Neuron (in vitro differentiated cells): Measurements from ENCODE around the gene PYM1.
"Not testable (repeated sequence)": the region's sequence is repeated elsewhere in the genome, so short reads cannot be mapped to it uniquely, and the experiment has no call there.

Experiments used
- H2AFZ ChIP-seq: one replicate; pipeline ENCODE4 v1.6.1; 2013; ENCODE audit warnings: low read depth, mild to moderate bottlenecking, inconsistent platforms, low read length, moderate library complexity
- H3K27me3 ChIP-seq: one replicate; pipeline ENCODE4 v1.6.1; 2013; ENCODE audit warnings: low read length; ENCODE audit not compliant: insufficient read depth
- H3K36me3 ChIP-seq: one replicate; pipeline ENCODE4 v1.6.1; 2013; ENCODE audit warnings: low read length; ENCODE audit not compliant: insufficient read depth
- H3K4me1 ChIP-seq: one replicate; pipeline ENCODE4 v1.6.1; 2013; ENCODE audit warnings: low read length; ENCODE audit not compliant: insufficient read depth
- H3K4me3 ChIP-seq: 2 replicates; pipeline ENCODE4 v1.5.1; 2013; ENCODE audit warnings: mild to moderate bottlenecking, low read length, moderate library complexity
- H3K9me3 ChIP-seq: one replicate; pipeline ENCODE4 v1.6.1; 2013; ENCODE audit warnings: low read length

PYM1 gene

GRCh38 chr12:55866454-55867004 lies 61.2 kb downstream of the PYM1 start:
- H3K4me3 ChIP-seq, H3K36me3 ChIP-seq, H3K9me3 ChIP-seq, H2AFZ ChIP-seq, H3K4me1 ChIP-seq, H3K27me3 ChIP-seq: not testable (repeated sequence)

- H2AFZ ChIP-seq = no peak overlapping the region
- peaks cover 4% of the 10 kb centered on the region for H3K9me3 ChIP-seq
Measured at GRCh38 chr12:55865327-55865726, 62.4 kb downstream of the PYM1 start.

DNA sequence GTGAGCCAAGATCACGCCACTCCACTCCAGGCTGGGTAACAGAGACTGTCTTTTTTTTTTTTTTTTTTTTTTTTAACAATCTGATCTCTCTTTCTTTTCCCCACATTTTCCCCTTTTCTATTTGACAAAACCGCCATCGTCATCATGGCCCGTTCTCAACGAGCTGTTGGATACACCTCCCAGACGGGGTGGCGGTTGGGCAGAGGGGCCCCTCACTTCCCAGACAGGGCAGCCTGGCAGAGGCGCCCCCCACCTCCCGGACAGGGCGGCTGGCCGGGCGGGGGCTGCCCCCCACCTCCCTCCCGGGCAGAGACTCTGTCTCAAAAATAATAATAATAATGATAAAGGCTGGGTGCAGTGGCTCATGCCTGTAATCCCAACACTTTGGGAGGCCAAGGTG lies 64.8 kb downstream of the PYM1 start:
- H3K4me3 ChIP-seq, H3K4me1 ChIP-seq, H3K9me3 ChIP-seq, H3K27me3 ChIP-seq, H3K36me3 ChIP-seq, H2AFZ ChIP-seq: not testable (repeated sequence)

More at GRCh38 chr12:55865327-55865726, 62.4 kb downstream of the PYM1 start:
- H3K4me3 ChIP-seq = no peak overlapping the region
- no peaks in the 10 kb centered on the region for H3K36me3 ChIP-seq
- H3K4me1 ChIP-seq = no peaks in the 10 kb centered on the region
- H3K27me3 ChIP-seq = no peaks in the 10 kb centered on the region

- no peak overlapping the region for H2AFZ ChIP-seq
- no peaks in the 10 kb centered on the region for H3K4me1 ChIP-seq
- H3K27me3 ChIP-seq = no peaks in the 10 kb centered on the region
- H3K9me3 ChIP-seq = peaks cover 4% of the 10 kb centered on the region
- H3K36me3 ChIP-seq = no peaks in the 10 kb centered on the region
- no peak overlapping the region for H3K4me3 ChIP-seq
Measured at GRCh38 chr12:55862286-55862685, 65.4 kb downstream of the PYM1 start.

- Histone ChIP-seq H3K9me3 (peaks cover 4% of the 10 kb centered on the region), H3K36me3 (no peaks in the 10 kb centered on the region), H2AFZ (no peak overlapping the region)
Measured at GRCh38 chr12:55861871-55862270, 65.8 kb downstream of the PYM1 start.

DNA sequence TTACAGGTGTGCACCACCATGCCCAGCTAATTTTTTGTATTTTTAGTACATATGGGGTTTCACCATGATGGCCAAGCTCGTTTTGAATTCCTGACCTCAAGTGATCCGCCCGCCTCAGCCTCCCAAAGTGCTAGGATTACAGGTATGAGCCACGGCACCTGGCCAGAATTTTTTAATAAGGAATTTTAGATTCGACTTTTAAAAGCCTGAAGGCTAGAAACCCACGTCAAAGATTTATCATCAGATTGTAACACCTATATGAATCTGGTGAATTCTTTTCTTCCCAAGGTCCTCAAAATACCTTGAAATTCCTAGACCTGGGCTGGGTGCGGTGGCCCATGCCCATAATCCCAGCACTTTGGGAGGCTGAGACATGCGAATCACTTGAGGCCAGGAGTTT lies 66.3 kb downstream of the PYM1 start:
- peaks cover 4% of the 10 kb centered on the region for H3K9me3 ChIP-seq
- H3K36me3 ChIP-seq = no peaks in the 10 kb centered on the region
- H3K4me1 ChIP-seq = no peaks in the 10 kb centered on the region
- no peaks in the 10 kb centered on the region for H3K27me3 ChIP-seq
- no peak overlapping the region for H2AFZ ChIP-seq
- H3K4me3 ChIP-seq = no peak overlapping the region

More at GRCh38 chr12:55861871-55862270, 65.8 kb downstream of the PYM1 start:
- Histone ChIP-seq H3K27me3 (no peaks in the 10 kb centered on the region), H3K4me1 (no peaks in the 10 kb centered on the region), H3K4me3 (no peak overlapping the region)

GRCh38 chr12:55852740-55853139 lies 75.0 kb downstream of the PYM1 start:
- no peaks in the 10 kb centered on the region for H3K36me3 ChIP-seq
- H2AFZ ChIP-seq = no peak overlapping the region
- no peaks in the 10 kb centered on the region for H3K9me3 ChIP-seq
- no peaks in the 10 kb centered on the region for H3K27me3 ChIP-seq
- peaks cover 13% of the 10 kb centered on the region for H3K4me1 ChIP-seq
- no peak overlapping the region for H3K4me3 ChIP-seq
